AG04450 (cell line): ENCODE data around the gene DIP2A. TPM values are rescaled to one million over a fixed set of nuclear protein-coding genes. Genes with fewer than 3 reads are reported as not detected.

ENCODE experiments used
- CTCF ChIA-PET: fragments of 300-600, 350-600 bp; formaldehyde crosslinking; extraction: SDS; loops from one replicate; lab custom pipeline; 2022; ENCODE audit warnings: antibody characterized with exemption, inconsistent platforms; lab: Charles Lee
- POLR2A ChIA-PET: fragments of 350-600 bp; formaldehyde crosslinking; extraction: SDS; loops from one replicate; lab custom pipeline; 2021; ENCODE audit warnings: antibody characterized with exemption, inconsistent platforms; lab: Yijun Ruan, JAX
- DNase-seq: peaks from one replicate; pipeline ENCODE4 v3.0.0-alpha.2; 2011; ENCODE audit warnings: low read depth, low spot score
- H3K27ac ChIP-seq: one replicate; pipeline ENCODE4 v1.5.1; 2012; ENCODE audit warnings: low read depth, low read length, control low read depth
- H3K27me3 ChIP-seq: one replicate; pipeline ENCODE4 v1.6.0; 2012; ENCODE audit warnings: low read length; ENCODE audit not compliant: control insufficient read depth, insufficient read depth
- H3K4me3 ChIP-seq: 2 replicates; pipeline ENCODE4 v1.5.1; 2011; ENCODE audit warnings: mild to moderate bottlenecking, low read depth, low read length, control low read depth
- H3K9me3 ChIP-seq: 2 replicates; pipeline ENCODE4 v1.5.1; 2012; ENCODE audit warnings: low read length; ENCODE audit not compliant: control insufficient read depth, insufficient read depth
- polyA plus RNA-seq: library from polyadenylated mRNA; depleted of rRNA; stranded (reverse); fragments of >200 nt; gene quantifications from 2 replicates; pipeline ENCODE4 v1.2.3, GENCODE V29; 2011
- TF ChIP-seq, protein P1 (sequence below): IDR thresholded peaks from 2 replicates; pipeline ENCODE4 v1.5.1; 2011; ENCODE audit warnings: low read depth, low read length, control low read depth, inconsistent platforms

DIP2A gene
- polyA plus RNA-seq, 1 experiment: 21.0 TPM

DNA sequence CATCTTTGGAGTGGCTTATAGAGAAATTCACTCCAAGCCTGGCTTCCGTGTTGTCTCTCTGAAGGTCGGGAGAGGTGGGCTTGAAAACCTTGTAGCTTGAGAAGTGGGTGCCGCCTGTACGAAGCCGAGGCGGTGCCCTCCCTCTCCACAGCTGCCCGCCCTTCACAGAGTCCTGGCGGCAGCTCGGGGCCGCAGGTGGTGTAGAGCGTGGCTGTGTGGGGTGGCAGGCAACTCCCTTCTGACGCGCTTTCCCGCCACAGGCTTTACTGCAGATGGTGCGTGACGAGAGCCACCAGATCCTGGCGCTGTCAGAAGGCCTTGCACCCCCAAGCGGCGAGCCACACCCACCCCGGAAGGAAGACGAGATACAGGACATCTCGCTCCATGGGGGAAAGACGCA, 33.1 kb upstream of the DIP2A start:
- POLR2A ChIA-PET: no interaction called here
- Histone ChIP-seq H3K27me3 (no peaks in the 10 kb centered on the region), H3K9me3 (no peaks in the 10 kb centered on the region; the same call in 1 of the 2 replicates), H3K27ac (no peak overlapping the region), H3K4me3 (no peak overlapping the region)
- no peak for DNase-seq
- TF ChIP-seq, protein P1, sequence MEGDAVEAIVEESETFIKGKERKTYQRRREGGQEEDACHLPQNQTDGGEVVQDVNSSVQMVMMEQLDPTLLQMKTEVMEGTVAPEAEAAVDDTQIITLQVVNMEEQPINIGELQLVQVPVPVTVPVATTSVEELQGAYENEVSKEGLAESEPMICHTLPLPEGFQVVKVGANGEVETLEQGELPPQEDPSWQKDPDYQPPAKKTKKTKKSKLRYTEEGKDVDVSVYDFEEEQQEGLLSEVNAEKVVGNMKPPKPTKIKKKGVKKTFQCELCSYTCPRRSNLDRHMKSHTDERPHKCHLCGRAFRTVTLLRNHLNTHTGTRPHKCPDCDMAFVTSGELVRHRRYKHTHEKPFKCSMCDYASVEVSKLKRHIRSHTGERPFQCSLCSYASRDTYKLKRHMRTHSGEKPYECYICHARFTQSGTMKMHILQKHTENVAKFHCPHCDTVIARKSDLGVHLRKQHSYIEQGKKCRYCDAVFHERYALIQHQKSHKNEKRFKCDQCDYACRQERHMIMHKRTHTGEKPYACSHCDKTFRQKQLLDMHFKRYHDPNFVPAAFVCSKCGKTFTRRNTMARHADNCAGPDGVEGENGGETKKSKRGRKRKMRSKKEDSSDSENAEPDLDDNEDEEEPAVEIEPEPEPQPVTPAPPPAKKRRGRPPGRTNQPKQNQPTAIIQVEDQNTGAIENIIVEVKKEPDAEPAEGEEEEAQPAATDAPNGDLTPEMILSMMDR: no peak
- CTCF ChIA-PET: interaction anchor here (0.6 kb wide), 1 partner anchor 13 kb away, joined by 5 read pairs; no protein-coding TSS in a partner anchor

DNA sequence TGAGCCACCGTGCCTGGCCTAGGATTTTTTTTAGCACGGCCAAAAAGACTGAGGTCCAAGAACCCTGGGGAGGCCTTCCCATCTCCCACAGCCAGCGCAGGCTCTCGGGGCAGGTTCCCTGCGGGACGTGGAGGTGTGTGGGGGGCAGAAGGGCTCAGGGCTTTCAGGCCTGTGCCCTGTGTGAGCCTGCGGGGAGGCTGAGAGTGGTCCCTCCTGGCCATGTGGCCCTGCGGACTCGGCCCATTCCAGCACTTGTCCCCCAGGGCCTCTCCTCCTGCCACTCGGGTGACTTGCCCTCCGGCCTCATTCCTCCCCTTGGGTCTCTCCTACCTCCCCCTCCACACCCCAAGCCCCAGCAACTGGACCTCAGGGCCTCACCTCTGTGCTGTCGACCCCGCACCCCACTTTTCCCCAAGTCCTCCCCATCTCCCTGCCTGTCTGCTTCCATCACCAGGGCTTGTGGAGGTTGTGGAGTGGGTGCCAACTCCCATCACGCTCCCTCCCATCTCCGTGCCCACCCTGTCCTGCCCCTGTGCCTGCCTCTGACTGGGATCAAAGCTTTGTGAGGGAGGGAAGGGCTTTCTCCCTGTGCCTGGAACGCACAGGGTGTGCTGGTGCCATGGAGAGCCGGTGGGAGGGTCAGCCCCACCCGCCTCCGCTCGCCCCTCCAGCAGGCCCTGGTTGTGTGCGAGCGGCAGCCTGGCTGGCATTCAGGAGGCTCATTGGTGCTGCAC, 32.2 kb upstream of the DIP2A start:
- Histone ChIP-seq H3K4me3 (no peak overlapping the region), H3K9me3 (no peaks in the 10 kb centered on the region; the same call in 1 of the 2 replicates), H3K27ac (no peak overlapping the region), H3K27me3 (no peaks in the 10 kb centered on the region)
- CTCF ChIA-PET: interaction anchor here (0.6 kb wide), 1 partner anchor 12 kb away, joined by 5 read pairs; no protein-coding TSS in a partner anchor
- TF ChIP-seq, protein P1: no peak
- POLR2A ChIA-PET: no interaction called here
- DNase-seq: no peak

DNA sequence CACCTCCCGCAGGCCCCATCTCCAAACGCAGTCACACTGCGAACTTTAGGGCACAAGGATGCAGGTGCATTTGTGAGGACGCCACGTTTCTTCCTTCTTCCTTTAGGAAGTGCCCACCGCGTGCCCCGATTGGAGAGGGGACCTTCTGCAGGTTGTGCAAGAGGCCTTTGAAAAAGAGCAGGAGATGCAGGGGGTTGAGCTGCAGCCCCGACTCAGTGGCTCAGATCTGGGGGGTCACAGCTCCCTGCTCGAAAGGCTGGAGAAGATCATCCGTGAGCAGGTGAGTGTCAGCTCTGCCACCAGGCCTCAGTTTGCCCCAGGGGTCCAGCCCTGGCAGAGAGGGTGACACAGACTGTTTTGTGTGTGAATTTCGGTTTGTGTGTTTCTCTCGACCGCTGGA, 31.2 kb upstream of the DIP2A start:
- TF ChIP-seq, protein P1: no peak
- CTCF ChIA-PET: no interaction called here

DNA sequence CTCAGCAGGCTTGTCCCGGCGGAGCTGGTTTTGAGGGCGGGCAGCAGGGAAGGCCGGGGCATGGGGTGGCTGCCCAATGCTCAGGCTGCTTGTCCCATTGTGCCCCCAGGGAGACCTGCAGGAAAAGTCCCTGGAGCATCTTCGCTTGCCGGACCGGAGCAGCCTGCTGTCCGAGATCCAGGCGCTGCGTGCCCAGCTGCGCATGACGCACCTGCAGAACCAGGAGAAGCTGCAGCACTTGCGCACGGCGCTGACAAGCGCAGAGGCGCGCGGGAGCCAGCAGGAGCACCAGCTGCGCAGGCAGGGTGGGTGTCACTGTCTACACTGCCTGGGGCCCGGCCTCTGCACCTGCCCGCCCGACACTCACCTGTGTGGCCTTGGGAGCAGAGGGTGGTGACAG, 30.4 kb upstream of the DIP2A start:
- TF ChIP-seq, protein P1: no peak
- no peak overlapping the region for H3K4me3 ChIP-seq
- H3K27me3 ChIP-seq: no peaks in the 10 kb centered on the region
- ChIA-PET POLR2A (no interaction called here), CTCF (no interaction called here)
- no peaks in the 10 kb centered on the region for H3K9me3 ChIP-seq
- no peak overlapping the region for H3K27ac ChIP-seq
- DNase-seq: no peak

More for the DNA sequence above, 31.2 kb upstream of the DIP2A start:
- Histone ChIP-seq H3K9me3 (no peaks in the 10 kb centered on the region), H3K4me3 (no peak overlapping the region), H3K27me3 (no peaks in the 10 kb centered on the region), H3K27ac (no peak overlapping the region)
- no peak for DNase-seq
- POLR2A ChIA-PET: no interaction called here

DNA sequence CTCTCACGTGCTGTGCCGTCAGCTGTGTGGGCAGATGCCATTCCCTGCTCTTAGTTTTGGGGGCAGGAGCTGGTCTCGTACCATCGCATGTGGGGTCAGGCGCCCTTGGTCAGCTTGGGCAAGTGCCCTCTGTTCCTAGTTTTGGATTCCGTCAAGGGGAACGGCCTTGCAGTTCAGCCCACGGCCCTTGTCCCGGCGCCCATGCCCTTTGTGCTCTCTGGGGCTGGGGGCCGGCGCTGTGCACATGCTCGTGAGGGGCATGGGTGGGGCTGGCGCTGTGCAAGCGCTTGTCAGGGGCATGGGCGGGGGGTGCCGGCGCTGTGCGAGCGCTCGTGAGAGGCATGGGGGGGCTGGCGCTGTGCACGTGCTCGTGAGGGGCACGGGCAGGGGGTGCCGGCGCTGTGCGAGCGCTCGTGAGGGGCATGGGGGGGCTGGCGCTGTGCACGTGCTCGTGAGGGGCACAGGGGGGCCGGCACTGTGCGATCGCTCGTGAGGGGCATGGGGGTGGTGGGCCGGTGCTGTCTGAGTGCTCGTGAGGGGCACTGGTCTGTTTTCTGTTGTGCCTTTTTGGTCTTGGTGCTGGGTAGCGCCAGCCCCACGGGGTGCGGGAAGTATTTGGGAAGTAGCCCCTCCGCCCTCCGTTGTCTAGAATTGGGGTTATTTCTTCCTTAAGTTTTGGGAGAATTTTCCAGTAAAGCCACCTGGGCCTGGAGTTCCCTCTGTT, 29.5 kb upstream of the DIP2A start:
- no peaks in the 10 kb centered on the region for H3K9me3 ChIP-seq
- no peak for DNase-seq
- ChIA-PET POLR2A (no interaction called here), CTCF (no interaction called here)
- no peaks in the 10 kb centered on the region for H3K27me3 ChIP-seq
- H3K4me3 ChIP-seq: no peak overlapping the region
- H3K27ac ChIP-seq: no peak overlapping the region
- TF ChIP-seq, protein P1: no peak
